HG02981 (cell line): ENCODE measurements around the gene RAD51B.

Source experiments
- ATAC-seq: cut with Tn5 transposase; IDR thresholded peaks from one replicate; pipeline ENCODE4 v1.9.1; 2021; ENCODE audit warnings: mild to moderate bottlenecking, moderate library complexity; ENCODE audit not compliant: unreplicated experiment

The RAD51B gene

DNA sequence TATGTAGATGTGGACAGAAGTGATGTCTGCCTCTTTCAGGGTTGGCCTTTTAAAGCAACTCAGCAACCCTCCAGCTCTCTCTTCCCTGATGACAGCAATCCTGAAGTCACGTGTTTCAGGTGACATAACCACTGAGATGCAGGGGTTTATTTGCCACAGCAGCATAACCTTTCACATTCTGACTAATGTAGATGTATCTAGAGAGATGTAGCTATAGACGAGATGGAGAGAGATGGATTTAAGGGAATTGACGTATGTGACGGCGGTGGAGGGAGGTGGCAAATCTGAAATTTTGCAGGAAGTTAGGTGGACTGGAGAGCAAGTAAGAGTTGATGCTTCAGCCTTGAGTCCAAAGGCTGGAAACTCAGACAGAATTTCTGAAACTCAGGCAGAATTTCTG is 847.3 kb downstream of the RAD51B start:
- ATAC-seq, result no peak

DNA sequence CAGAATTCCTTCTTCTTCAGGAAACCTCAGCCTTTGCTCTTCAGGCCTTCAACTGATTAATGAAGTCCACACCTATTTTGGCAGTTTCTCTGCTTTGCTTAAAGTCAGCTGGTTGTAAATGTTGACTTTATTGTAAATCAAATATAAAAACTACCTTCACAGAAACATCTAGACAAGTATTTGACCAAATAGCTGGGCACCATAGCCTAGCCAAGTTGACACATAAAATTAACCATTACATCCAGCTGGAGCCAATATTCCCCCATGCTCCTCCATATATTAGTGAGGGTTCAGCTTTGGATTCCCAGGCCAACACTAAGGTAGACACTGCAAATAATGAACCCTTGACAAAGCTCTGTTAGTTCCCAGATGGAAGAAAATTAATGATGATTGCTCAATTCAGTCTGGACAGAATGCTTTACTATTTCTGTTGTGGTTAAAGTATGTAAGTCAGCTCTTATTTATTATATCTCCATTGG is 847.8 kb downstream of the RAD51B start:
- no peak for ATAC-seq

GRCh38 chr14:68668028-68668427 is 848.4 kb downstream of the RAD51B start:
- ATAC-seq, result no peak

GRCh38 chr14:68668531-68668930 is 849.0 kb downstream of the RAD51B start:
- no peak for ATAC-seq

GRCh38 chr14:68669111-68669511 is 849.5 kb downstream of the RAD51B start:
- no peak for ATAC-seq

- no peak for ATAC-seq
Measured at GRCh38 chr14:68669603-68670358, 850.2 kb downstream of the RAD51B start.

- no peak for ATAC-seq
Measured at GRCh38 chr14:68670359-68670715, 850.8 kb downstream of the RAD51B start.

- ATAC-seq, result no peak
Measured at GRCh38 chr14:68671909-68672308, 852.3 kb downstream of the RAD51B start.

DNA sequence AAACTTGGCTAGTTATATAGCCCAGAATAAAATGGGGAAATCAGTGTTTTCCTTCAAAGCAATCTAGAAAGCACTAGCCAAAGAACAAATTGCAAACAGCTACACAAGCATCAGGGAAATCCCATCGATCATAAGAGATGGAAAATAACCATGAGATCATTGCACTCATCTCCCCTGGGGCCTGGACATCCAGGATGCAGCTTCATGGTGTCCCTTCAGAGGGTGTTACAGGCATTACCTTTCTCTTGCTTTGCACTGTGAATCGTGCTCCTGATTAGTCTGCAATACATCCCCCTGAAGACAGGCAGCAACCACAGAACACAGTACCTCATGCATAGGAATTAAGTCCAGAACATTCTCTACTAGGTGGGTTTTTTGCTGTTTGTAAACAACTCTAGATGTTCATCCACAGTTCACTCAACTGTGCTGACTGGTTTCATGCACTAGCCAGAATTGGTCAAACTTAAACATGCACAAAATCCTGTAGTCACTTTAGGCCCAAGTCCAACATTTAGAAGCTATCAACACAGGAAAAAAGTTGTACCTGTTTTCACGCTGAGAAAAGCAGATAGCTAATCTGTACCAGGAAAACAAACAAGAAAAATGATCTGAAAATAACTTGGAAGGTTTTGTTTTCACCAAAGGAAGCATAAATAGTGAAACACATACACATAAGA is 853.2 kb downstream of the RAD51B start:
- no peak for ATAC-seq

DNA sequence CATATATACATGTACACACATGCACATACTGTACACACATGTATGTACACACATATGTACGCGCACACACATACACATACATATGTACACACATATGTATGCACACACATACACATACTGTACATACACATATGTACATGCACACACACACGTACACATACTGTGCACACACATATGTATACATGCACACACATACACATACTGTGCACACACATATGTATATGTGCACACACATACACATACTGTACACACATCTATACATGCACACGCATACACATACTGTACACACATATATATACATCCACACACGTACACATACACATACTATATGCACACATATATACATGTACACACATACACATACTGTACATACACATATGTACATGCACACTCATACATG is 853.9 kb downstream of the RAD51B start:
- no peak for ATAC-seq

- ATAC-seq, result no peak
Measured at GRCh38 chr14:68674538-68675232, 855.1 kb downstream of the RAD51B start.

GRCh38 chr14:68675233-68675577 is 855.6 kb downstream of the RAD51B start:
- no peak for ATAC-seq

DNA sequence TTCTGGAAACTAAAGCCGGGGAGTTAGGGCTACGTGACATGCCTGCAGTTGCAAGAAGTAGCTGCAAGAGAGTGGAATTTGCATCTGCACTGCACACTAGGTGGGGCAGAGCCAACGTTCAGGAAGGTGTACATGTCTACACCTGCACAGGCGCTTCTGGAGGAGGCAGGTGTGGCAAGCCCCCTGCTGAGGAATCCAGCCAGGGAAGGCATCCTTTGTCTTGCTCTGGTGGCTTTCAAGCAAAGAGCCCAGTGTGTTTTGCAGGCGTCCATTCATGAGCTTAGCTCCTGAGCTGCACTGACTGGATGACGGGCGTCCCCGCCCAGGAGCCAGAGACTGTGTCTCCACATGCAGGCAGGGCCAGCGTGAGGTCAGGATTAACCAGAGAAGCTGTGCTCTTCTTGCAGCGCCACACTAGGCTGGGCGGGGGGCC is 856.9 kb downstream of the RAD51B start:
- ATAC-seq, result no peak

DNA sequence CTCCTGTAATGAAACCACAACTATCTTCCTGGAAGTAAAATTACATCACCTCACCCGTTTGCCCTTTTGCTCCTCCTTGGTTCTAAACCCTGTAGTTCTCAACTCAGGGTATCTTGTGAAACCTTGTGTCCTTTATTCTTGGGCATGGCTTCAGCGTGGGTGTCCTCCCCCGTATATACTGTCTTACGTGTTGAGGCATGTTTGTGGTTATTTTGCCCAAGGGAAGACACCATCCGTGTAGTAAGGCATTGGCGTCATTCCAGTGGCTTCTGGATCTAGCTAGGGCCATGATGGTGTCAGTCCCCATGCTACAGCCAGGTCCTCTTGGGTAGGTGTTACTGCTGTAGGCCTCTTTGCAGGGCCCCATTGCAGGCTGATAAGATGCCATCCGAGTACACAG is 857.9 kb downstream of the RAD51B start:
- no peak for ATAC-seq

DNA sequence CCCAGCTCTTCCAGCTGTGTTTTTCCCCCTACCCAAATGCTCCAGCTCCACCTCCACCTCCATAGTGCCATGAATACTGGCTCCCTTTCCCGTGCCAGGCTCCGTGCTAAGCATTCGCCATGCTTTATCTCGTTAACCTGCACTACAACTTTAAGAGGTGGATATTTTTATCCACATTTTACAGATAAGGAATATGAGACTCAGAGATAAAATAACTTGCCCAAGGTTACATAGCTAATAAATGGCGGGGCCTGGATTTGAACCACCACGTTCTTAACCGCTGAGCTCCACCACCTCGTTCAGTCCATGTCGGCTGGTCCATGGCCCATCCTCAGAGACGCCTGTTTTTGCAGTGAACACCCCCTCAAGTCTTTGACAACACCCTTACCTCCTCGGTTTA is 858.3 kb downstream of the RAD51B start:
- no peak for ATAC-seq

- ATAC-seq, result no peak
Measured at GRCh38 chr14:68678471-68678870, 858.9 kb downstream of the RAD51B start.

- no peak for ATAC-seq
Measured at GRCh38 chr14:68679301-68679700, 859.7 kb downstream of the RAD51B start.

DNA sequence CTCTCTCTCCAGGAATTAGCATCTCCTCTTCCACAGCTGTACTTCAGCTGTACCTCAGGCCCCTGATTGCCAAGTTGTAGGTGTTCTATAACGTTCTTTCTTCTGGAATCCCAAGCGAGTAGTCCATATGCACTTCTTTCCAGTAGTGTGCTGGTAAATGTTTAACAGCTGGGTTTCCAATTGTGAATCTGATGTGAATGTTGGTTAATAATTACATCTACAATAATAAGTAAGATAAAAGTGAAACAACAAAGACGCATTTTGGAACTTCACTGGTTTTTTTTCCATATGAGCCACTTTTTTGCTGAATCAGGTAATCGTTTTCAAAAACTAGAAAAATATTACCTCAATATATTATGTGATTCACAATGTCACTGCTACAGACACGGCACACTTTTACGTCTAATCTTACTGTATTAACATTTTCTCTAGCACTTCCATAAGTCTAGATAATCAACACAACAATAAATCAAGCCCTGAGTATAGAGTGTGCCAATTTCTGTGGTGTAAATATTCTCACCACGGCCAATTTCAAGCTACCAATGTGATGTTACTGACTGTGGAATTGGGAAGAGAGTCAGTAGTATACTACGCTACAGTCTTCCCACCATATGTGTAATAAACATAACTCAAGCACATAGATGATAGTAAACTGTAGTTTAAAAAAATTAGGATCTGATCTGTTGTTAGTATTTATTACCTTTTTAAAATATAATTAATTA is 860.3 kb downstream of the RAD51B start:
- ATAC-seq, result no peak

- ATAC-seq, result no peak
Measured at GRCh38 chr14:68680541-68681051, 861.0 kb downstream of the RAD51B start.

DNA sequence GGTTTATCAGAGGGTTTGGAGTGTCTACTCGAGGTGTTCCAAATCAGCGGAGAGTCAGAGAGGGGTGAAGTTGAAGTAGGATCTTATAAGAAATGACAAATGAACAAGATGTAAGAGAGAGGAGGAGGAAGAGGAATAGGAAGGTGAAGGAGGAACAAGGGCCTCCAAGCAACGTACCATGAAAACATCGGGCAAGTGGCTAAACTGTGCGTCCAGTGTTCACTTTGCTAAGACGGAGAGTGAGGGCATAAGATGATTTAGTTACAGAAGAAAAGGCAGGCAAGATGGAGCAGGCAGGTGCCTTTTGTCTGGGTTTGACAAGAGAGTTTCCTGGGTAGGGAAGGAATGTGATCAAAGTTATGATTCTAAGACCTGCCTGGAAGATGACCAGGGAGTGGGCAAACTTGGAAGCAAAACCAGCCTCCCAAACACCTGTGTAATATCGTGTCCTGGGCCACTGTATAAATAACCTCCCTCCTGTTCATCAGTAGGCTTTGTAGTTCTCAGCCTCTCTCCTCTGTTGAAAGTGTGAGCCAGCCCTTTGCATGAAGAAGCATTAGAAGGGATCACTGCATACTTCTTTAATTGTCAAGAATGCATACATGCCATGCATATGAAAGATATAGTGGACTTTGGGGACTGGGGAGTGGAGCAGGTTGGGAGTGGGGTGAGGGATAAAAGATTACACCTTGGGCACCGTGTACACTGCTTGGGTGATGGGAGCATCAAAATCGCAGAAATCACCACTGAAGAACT is 861.9 kb downstream of the RAD51B start:
- ATAC-seq, result no peak
